ENCODE data around the gene PRRC2C. TPM values are rescaled to one million over a fixed set of nuclear protein-coding genes. Genes with fewer than 3 reads are reported as not detected.

Gene PRRC2C
- polyA plus RNA-seq, 10 donors = 56.3 to 80.4 (median 72.0) TPM

DNA sequence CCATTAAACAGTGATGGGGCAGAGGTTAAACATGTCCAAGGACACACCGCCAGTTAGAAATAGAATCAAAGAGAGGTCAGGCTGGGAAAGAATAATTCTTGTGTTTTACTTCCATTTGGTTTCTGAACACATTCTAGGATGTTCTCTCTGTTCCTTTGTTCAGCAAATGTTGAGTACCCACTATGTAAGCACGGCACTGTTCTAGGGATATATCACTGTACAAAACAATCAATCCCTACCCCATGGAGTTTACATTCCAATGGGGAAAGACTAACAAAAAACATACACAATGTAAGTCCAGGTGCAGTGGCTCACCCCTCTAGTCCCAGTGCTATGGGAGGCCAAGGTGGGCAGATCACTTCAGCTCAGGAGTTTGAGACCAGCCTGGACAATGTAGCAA is 142.9 kb downstream of the PRRC2C start:
- no peak for DNase-seq

DNA sequence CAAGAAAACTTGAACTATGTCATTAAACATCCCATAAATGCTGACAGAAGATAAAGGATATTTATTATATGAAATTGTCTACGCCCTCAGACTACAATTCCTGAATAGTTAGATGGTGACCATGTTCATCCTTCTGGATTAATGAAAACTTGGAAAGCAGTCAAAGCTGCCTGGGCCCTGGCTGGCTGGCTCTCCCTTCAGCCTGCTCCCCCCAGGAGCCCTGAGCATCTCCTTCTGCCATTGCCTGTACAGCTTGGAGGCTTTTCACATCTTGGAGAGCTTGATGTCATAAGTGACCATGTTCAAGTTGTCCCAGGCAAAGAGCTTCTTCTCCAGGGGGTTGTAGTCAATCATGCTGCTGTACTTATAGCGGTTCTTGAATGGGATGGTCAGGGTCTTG is 150.3 kb downstream of the PRRC2C start:
- DNase-seq = no peak

- DNase-seq = no peak
These were observed 150.8 kb downstream of the PRRC2C start for GRCh38 chr1:171636141-171636540.

GRCh38 chr1:171637928-171638576 is 152.7 kb downstream of the PRRC2C start:
- DNase-seq = no peak

GRCh38 chr1:171640225-171640624 is 154.9 kb downstream of the PRRC2C start:
- DNase-seq = no peak

GRCh38 chr1:171641076-171641864 is 155.9 kb downstream of the PRRC2C start:
- no peak for DNase-seq

DNA sequence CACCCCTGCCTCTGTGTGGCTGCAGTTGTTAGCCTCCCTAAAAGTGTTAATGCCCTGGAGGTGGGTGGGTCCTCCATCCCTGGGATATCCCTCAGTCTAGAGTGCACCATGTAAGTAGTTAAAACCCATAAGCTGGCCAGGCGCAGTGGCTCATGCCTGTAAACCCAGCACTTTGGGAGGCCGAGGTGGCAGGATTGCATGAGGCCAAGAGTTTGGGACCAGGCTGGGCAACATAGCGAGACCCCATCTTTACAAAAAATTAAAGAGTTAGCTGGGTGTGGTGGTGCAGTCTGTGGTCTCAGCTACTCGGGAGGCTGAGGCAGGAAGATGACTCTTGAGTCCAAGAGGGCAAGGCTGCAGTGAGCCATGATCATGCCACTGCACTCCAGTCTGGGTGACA is 156.9 kb downstream of the PRRC2C start:
- DNase-seq = no peak

Other genes starting within 250 kb of the PRRC2C start
- 10 to 100 TPM in 3 of 10 donors, 1 to 10 TPM in 7; 6.4 to 12.7 (median 9.4) TPM for gene FMO1, start 237.0 kb upstream of the PRRC2C start, polyA plus RNA-seq (ENCODE audit: insufficient read length in 10 of 10)
- gene FMO4, start 171.3 kb upstream of the PRRC2C start, polyA plus RNA-seq (ENCODE audit: insufficient read length in 10 of 10) = 1 to 10 TPM; 3.4 to 5.5 (median 3.9) TPM
- gene MYOCOS, start 136.7 kb downstream of the PRRC2C start, polyA plus RNA-seq (ENCODE audit: insufficient read length in 10 of 10) = under 1 TPM in 5 of 10 donors, not detected in 5; 0.08 to 0.23 (median 0.17) TPM
- gene MYOC, start 167.2 kb downstream of the PRRC2C start, polyA plus RNA-seq (ENCODE audit: insufficient read length in 10 of 10) = 1 to 10 TPM; 1.7 to 8.6 (median 4.3) TPM